ENCODE results near the gene MLLT3. TPM values are rescaled to one million over a fixed set of nuclear protein-coding genes. Genes with fewer than 3 reads are reported as not detected.

MLLT3 gene
- total RNA-seq, 1 experiment from 2014 or later = 24.2 TPM

- no peak for TF ChIP-seq EZH2 (IDR thresholded peaks at IDR 0.05; ENCODE audit: borderline replicate concordance, low read depth, low read length, poor library complexity, severe bottlenecking)
- TF ChIP-seq, protein P1, sequence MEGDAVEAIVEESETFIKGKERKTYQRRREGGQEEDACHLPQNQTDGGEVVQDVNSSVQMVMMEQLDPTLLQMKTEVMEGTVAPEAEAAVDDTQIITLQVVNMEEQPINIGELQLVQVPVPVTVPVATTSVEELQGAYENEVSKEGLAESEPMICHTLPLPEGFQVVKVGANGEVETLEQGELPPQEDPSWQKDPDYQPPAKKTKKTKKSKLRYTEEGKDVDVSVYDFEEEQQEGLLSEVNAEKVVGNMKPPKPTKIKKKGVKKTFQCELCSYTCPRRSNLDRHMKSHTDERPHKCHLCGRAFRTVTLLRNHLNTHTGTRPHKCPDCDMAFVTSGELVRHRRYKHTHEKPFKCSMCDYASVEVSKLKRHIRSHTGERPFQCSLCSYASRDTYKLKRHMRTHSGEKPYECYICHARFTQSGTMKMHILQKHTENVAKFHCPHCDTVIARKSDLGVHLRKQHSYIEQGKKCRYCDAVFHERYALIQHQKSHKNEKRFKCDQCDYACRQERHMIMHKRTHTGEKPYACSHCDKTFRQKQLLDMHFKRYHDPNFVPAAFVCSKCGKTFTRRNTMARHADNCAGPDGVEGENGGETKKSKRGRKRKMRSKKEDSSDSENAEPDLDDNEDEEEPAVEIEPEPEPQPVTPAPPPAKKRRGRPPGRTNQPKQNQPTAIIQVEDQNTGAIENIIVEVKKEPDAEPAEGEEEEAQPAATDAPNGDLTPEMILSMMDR (conservative IDR thresholded peaks at IDR 0.05; ENCODE audit: low read depth, low read length) = no peak
- H3K4me1 ChIP-seq (ENCODE audit: insufficient read depth, low read length, poor library complexity, severe bottlenecking) = peaks cover 25% of the 10 kb centered on the region
- H3K27me3 ChIP-seq (replicated peaks; ENCODE audit: insufficient read depth, low read depth, low read length, poor library complexity) = no peaks in the 10 kb centered on the region
- intact Hi-C loops (cut with micrococcal nuclease; ENCODE audit: unreplicated experiment) = no loop called here
- H3K27ac ChIP-seq (ENCODE audit: low read depth, low read length, poor library complexity, severe bottlenecking) = no peak overlapping the region
- H3K36me3 ChIP-seq (ENCODE audit: insufficient read depth, low read length, poor library complexity, severe bottlenecking) = no peaks in the 10 kb centered on the region
- ChIA-PET CTCF (no interaction called here), POLR2A (ENCODE audit: low non-redundant PET) (no interaction called here)
- no peak for DNase-seq (ENCODE audit: low spot score)
- BruUV-seq (replicated peaks) = no TSS peak
- no peaks in the 10 kb centered on the region for H3K9me3 ChIP-seq (ENCODE audit: low read depth, low read length, poor library complexity, severe bottlenecking)
- no peak overlapping the region for H3K4me3 ChIP-seq (ENCODE audit: low read depth, low read length, poor library complexity, severe bottlenecking)
Measured at GRCh38 chr9:20564650-20565049, 57.6 kb downstream of the MLLT3 start.

DNA sequence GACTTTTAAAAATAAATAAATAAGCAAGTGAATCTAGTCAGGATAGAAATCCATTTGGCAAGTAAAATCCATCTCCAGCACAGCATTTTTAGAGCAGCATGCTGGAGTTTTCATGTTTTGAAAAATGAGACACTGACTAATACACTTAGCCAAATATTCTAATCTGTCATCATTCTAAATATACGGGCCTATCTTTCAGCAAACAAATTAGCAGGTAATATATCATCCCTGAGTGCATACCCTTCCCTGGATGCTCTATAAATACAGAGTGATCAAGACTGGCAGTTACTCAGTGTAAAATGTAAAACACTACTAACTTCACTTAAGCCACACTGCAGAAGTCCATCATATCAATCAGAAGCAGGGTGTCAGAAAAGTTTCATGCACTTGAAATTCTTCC is 58.4 kb downstream of the MLLT3 start:
- Histone ChIP-seq H3K36me3 (ENCODE audit: insufficient read depth, low read length, poor library complexity, severe bottlenecking) (no peaks in the 10 kb centered on the region), H3K9me3 (ENCODE audit: low read depth, low read length, poor library complexity, severe bottlenecking) (no peaks in the 10 kb centered on the region), H3K27ac (ENCODE audit: low read depth, low read length, poor library complexity, severe bottlenecking) (no peak overlapping the region), H3K27me3 (replicated peaks; ENCODE audit: insufficient read depth, low read depth, low read length, poor library complexity) (no peaks in the 10 kb centered on the region), H3K4me3 (ENCODE audit: low read depth, low read length, poor library complexity, severe bottlenecking) (no peak overlapping the region), H3K4me1 (ENCODE audit: insufficient read depth, low read length, poor library complexity, severe bottlenecking) (peaks cover 25% of the 10 kb centered on the region)
- no peak for DNase-seq (ENCODE audit: low spot score)
- BruUV-seq (replicated peaks) = no TSS peak
- ChIA-PET POLR2A (ENCODE audit: low non-redundant PET) (no interaction called here), CTCF (no interaction called here)
- intact Hi-C loops (cut with micrococcal nuclease; ENCODE audit: unreplicated experiment) = no loop called here
- TF ChIP-seq EZH2 (IDR thresholded peaks at IDR 0.05; ENCODE audit: borderline replicate concordance, low read depth, low read length, poor library complexity, severe bottlenecking) = no peak
- TF ChIP-seq, protein P1 (conservative IDR thresholded peaks at IDR 0.05; ENCODE audit: low read depth, low read length) = no peak

DNA sequence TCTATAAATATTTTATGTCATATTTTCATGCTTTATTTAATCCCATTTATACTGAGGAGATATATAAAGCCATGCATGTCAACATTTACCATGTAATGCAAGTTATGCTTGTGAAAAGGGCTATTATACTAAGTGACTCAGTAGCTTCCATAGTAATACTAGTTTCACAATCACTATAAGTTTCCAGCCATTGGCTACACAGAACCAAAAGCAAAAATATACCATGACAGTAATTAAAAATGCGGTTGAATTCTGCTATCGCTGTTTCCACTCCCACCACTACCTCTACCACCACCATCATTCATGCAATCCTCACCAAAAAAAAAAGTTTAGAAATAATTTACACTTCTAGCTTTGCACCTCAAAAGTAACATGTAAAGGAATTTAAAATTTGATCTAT is 60.2 kb downstream of the MLLT3 start:
- ChIA-PET CTCF (no interaction called here), POLR2A (ENCODE audit: low non-redundant PET) (no interaction called here)
- Histone ChIP-seq H3K4me3 (ENCODE audit: low read depth, low read length, poor library complexity, severe bottlenecking) (no peak overlapping the region), H3K27me3 (replicated peaks; ENCODE audit: insufficient read depth, low read depth, low read length, poor library complexity) (no peaks in the 10 kb centered on the region), H3K27ac (ENCODE audit: low read depth, low read length, poor library complexity, severe bottlenecking) (no peak overlapping the region), H3K36me3 (ENCODE audit: insufficient read depth, low read length, poor library complexity, severe bottlenecking) (no peaks in the 10 kb centered on the region), H3K9me3 (ENCODE audit: low read depth, low read length, poor library complexity, severe bottlenecking) (no peaks in the 10 kb centered on the region), H3K4me1 (ENCODE audit: insufficient read depth, low read length, poor library complexity, severe bottlenecking) (peaks cover 33% of the 10 kb centered on the region)
- intact Hi-C loops (cut with micrococcal nuclease; ENCODE audit: unreplicated experiment) = no loop called here
- DNase-seq (ENCODE audit: low spot score) = no peak
- TF ChIP-seq, protein P1 (conservative IDR thresholded peaks at IDR 0.05; ENCODE audit: low read depth, low read length) = no peak
- no peak for TF ChIP-seq EZH2 (IDR thresholded peaks at IDR 0.05; ENCODE audit: borderline replicate concordance, low read depth, low read length, poor library complexity, severe bottlenecking)
- BruUV-seq (replicated peaks) = no TSS peak
